ENCODE data around the gene SVIL.

Gene SVIL

GRCh38 chr10:29623797-29624196, 11.0 kb downstream of the SVIL start:
- TF ChIP-seq, protein P1, sequence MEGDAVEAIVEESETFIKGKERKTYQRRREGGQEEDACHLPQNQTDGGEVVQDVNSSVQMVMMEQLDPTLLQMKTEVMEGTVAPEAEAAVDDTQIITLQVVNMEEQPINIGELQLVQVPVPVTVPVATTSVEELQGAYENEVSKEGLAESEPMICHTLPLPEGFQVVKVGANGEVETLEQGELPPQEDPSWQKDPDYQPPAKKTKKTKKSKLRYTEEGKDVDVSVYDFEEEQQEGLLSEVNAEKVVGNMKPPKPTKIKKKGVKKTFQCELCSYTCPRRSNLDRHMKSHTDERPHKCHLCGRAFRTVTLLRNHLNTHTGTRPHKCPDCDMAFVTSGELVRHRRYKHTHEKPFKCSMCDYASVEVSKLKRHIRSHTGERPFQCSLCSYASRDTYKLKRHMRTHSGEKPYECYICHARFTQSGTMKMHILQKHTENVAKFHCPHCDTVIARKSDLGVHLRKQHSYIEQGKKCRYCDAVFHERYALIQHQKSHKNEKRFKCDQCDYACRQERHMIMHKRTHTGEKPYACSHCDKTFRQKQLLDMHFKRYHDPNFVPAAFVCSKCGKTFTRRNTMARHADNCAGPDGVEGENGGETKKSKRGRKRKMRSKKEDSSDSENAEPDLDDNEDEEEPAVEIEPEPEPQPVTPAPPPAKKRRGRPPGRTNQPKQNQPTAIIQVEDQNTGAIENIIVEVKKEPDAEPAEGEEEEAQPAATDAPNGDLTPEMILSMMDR (conservative IDR thresholded peaks at IDR 0.05; ENCODE audit: low read depth, low read length): no peak
- DNase-seq (ENCODE audit: low read depth): peak; percentile 76
- H3K4me3 ChIP-seq (ENCODE audit: low read depth, low read length): no peak overlapping the region

- no peak for DNase-seq (ENCODE audit: low read depth)
- TF ChIP-seq, protein P1 (conservative IDR thresholded peaks at IDR 0.05; ENCODE audit: low read depth, low read length): no peak
- H3K4me3 ChIP-seq (ENCODE audit: low read depth, low read length): no peak overlapping the region
Measured at GRCh38 chr10:29622382-29622922, 12.3 kb downstream of the SVIL start.

DNA sequence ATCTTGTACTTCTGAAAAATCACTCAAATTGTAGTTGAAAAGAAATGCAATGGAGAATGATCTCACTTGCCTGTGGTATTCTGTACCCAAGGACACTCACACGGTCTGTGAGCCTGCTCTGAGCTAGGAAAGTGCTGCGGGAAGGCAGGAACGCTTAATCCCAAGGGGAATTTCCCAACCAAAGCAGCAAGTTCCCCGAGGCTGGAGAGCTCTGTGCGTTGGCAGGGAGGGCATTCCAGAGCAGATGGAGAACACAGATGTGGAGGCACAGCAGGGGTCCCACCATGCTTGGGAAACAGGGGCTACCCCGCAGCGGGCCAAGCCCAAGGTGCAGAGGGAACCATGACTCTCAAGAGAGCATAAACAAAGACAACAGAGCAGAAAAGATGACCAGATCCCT, 13.6 kb downstream of the SVIL start:
- peak; percentile 78 for DNase-seq (ENCODE audit: low read depth)
- TF ChIP-seq, protein P1 (conservative IDR thresholded peaks at IDR 0.05; ENCODE audit: low read depth, low read length): no peak

GRCh38 chr10:29620112-29620690, 14.6 kb downstream of the SVIL start:
- DNase-seq (ENCODE audit: low read depth): no peak
- no peak overlapping the region for H3K4me3 ChIP-seq (ENCODE audit: low read depth, low read length)
- TF ChIP-seq, protein P1 (conservative IDR thresholded peaks at IDR 0.05; ENCODE audit: low read depth, low read length): no peak

More for the DNA sequence above, 13.6 kb downstream of the SVIL start:
- no peak overlapping the region for H3K4me3 ChIP-seq (ENCODE audit: low read depth, low read length)

DNA sequence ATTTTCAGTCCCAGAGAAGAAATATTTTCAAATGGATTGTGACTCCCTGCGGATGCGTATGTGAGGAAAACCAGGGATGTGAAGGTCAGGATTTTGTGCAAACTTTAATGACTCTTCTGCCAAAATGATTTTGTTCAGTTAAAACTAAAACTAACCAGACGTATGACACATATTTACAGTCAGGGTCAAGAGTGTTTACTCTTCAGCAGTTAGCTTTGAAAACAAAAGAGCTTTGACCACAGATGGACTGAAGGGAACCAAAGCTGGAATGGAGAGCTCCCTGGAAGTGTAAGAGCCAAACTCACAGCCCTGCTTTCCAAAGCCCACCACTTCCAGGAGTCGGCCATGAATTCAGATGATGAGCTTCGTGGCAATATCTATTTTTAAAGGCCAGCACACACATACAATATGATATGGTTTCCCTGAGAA, 15.5 kb downstream of the SVIL start:
- TF ChIP-seq, protein P1 (conservative IDR thresholded peaks at IDR 0.05; ENCODE audit: low read depth, low read length): no peak
- DNase-seq (ENCODE audit: low read depth): peak; percentile 69
- no peak overlapping the region for H3K4me3 ChIP-seq (ENCODE audit: low read depth, low read length)

DNA sequence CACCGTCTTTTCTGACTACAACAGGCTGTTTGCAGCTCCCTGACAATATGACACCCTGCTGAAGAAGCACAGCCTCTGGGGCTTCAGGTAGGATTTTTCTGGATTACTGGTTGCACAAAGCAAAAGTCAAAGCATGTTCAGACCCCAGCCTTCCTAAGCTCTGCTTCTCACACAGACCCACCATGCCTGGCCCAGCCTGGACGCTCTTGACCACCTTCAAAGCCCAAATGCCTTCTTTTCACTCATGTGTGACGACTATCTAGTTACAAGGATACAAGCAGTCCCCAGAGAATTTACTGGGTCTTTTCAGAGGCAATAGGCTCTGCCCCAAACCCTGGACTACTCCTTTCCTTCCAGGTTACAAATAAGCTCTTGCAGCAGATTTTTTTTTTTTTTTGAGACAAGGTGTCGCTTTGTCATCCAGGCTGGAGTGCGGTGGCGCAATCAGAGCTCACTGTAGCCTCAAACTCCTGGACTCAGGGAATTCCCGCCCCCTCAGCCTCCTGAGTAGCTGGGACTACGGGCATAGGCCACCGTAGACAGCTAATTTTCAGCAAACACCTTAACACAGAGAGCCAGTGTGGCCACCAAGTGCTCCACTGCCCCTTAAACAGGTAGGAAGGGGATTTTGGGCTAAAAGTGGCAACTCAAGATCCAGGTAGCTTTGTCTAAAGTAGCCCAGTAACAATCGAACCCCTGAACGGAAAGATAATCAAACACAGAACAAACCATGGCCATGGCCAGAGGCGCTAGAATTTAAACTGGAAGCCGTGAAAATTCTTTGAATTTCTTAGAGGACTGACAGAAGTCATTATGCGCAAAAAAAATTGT, 16.2 kb downstream of the SVIL start:
- H3K4me3 ChIP-seq (ENCODE audit: low read depth, low read length): no peak overlapping the region
- peak; percentile 25 for DNase-seq (ENCODE audit: low read depth)
- TF ChIP-seq, protein P1 (conservative IDR thresholded peaks at IDR 0.05; ENCODE audit: low read depth, low read length): no peak
